HepG2 (cell line): ENCODE results near the gene EEA1. TPM values are rescaled to one million over a fixed set of nuclear protein-coding genes. Genes with fewer than 3 reads are reported as not detected.

ENCODE experiments used
- BATF2 ChIP-seq: sonication (generic); formaldehyde crosslinking; IDR thresholded peaks from 2 replicates; pipeline ENCODE4 v1.8.0; 2022; ENCODE audit warnings: mild to moderate bottlenecking, missing genetic modification reagents, moderate library complexity
- BCL3 ChIP-seq: sonication (generic); formaldehyde crosslinking; IDR thresholded peaks from 2 replicates; pipeline ENCODE4 v1.5.1; 2020; ENCODE audit warnings: mild to moderate bottlenecking, missing genetic modification reagents, moderate library complexity
- ETS1 ChIP-seq: sonication (generic); formaldehyde crosslinking; IDR thresholded peaks from 2 replicates; pipeline ENCODE4 v1.4.0; 2020; ENCODE audit warnings: missing genetic modification reagents
- FLYWCH1 ChIP-seq: sonication (generic); formaldehyde crosslinking; IDR thresholded peaks from 2 replicates; pipeline ENCODE4 v1.8.1; 2023; ENCODE audit warnings: mild to moderate bottlenecking, missing genetic modification reagents
- HMGXB3 ChIP-seq: sonication (generic); formaldehyde crosslinking; IDR thresholded peaks from 2 replicates; pipeline ENCODE4 v1.4.0; 2020; ENCODE audit warnings: missing genetic modification reagents, borderline replicate concordance
- JDP2 ChIP-seq: sonication (generic); formaldehyde crosslinking; IDR thresholded peaks from 2 replicates; pipeline ENCODE4 v1.8.1; 2022; ENCODE audit warnings: missing genetic modification reagents, borderline replicate concordance
- KLF11 ChIP-seq: IDR thresholded peaks from 2 replicates; pipeline ENCODE4 v1.6.1; 2016; ENCODE audit warnings: missing compliant biosample characterization
- MEIS2 ChIP-seq: sonication (generic); formaldehyde crosslinking; IDR thresholded peaks from 2 replicates; pipeline ENCODE4 v1.9.0; 2021; ENCODE audit warnings: mild to moderate bottlenecking, missing genetic modification reagents
- SMYD3 ChIP-seq: sonication (generic); formaldehyde crosslinking; IDR thresholded peaks from 2 replicates; pipeline ENCODE4 v1.8.1; 2023; ENCODE audit warnings: mild to moderate bottlenecking, missing genetic modification reagents
- TFAP4 ChIP-seq: sonication (generic); IDR thresholded peaks from 2 replicates; pipeline ENCODE4 v1.6.1; 2016; ENCODE audit warnings: low read depth, borderline replicate concordance
- TGIF2 ChIP-seq: IDR thresholded peaks from 2 replicates; pipeline ENCODE4 v1.6.1; 2016; ENCODE audit warnings: control low read depth, missing compliant biosample characterization
- YEATS4 ChIP-seq: sonication (generic); formaldehyde crosslinking; IDR thresholded peaks from 2 replicates; pipeline ENCODE4 v1.4.0; 2020; ENCODE audit warnings: missing genetic modification reagents, borderline replicate concordance
- ZBTB4 ChIP-seq: sonication (generic); formaldehyde crosslinking; IDR thresholded peaks from 2 replicates; pipeline ENCODE4 v1.4.0; 2020; ENCODE audit warnings: missing genetic modification reagents, mild to moderate bottlenecking, borderline replicate concordance
- ZBTB42 ChIP-seq: sonication (generic); formaldehyde crosslinking; IDR thresholded peaks from 2 replicates; pipeline ENCODE4 v1.5.0; 2020; ENCODE audit warnings: mild to moderate bottlenecking, missing genetic modification reagents
- ZFP36 ChIP-seq: fragments of 150-350 bp; IDR thresholded peaks from 2 replicates; pipeline ENCODE4 v1.6.1; 2018; ENCODE audit warnings: borderline replicate concordance, low read length, low read depth; ENCODE audit not compliant: partially characterized antibody
- ZNF7 ChIP-seq: IDR thresholded peaks from 2 replicates; pipeline ENCODE4 v1.6.1; 2016; ENCODE audit warnings: missing biosample characterization, missing genetic modification reagents
- ZNF703 ChIP-seq: sonication (generic); formaldehyde crosslinking; IDR thresholded peaks from 2 replicates; pipeline ENCODE4 v1.5.1; 2020; ENCODE audit warnings: missing genetic modification reagents, mild to moderate bottlenecking, moderate library complexity, borderline replicate concordance
- ZNF777 ChIP-seq: sonication (generic); formaldehyde crosslinking; IDR thresholded peaks from 2 replicates; pipeline ENCODE4 v1.4.0; 2020; ENCODE audit warnings: missing genetic modification reagents
- polyA plus RNA-seq, 8 experiments: library from polyadenylated mRNA; depleted of rRNA in 3 of 8; stranded (reverse) in 7 of 8; unstranded in 1 of 8; fragments of >200 nt; fragmentation: Illumina TruSeq in 4 of 8; extraction: Trizol in 4 of 8; gene quantifications; 2 replicates each; pipeline versions ENCODE4 v1.2.1 to v1.2.3, GENCODE V29; 2011 to 2016; ENCODE audit warnings: low read depth in 4 of 8, missing spikeins in 1 of 8, mixed read lengths in 1 of 8; ENCODE audit not compliant: insufficient read depth in 1 of 8
- total RNA-seq, 5 experiments: library from RNA; depleted of rRNA; stranded (reverse); fragments of >200 nt; fragmentation: Illumina TruSeq; extraction: Trizol; gene quantifications; 2 replicates each; pipeline ENCODE4 v1.2.3, GENCODE V29; 2016; ENCODE audit warnings: low read depth in 1 of 5

EEA1 gene
- total and polyA plus RNA-seq, 2 of the 13 experiments (the other 11 are each of a cell fraction or from before 2014, with no cell fraction given): 5.0 to 19.3 TPM

- no peak for TF ChIP-seq ZBTB4 (CRISPR knock-in tag)
- peak; percentile 89 for TF ChIP-seq MEIS2 (CRISPR knock-in tag)
- TF ChIP-seq ZFP36: no peak
- TF ChIP-seq ZNF703 (CRISPR knock-in tag): no peak
- no peak for TF ChIP-seq BATF2 (CRISPR knock-in tag)
- TF ChIP-seq JDP2: no peak
- no peak for TF ChIP-seq ETS1 (CRISPR knock-in tag)
- TF ChIP-seq TGIF2 (CRISPR knock-in tag): no peak; the same call in 1 of the 2 replicates
- no peak for TF ChIP-seq ZBTB42 (CRISPR knock-in tag)
- no peak for TF ChIP-seq KLF11 (CRISPR knock-in tag)
- no peak; the same call in 1 of the 2 replicates for TF ChIP-seq YEATS4 (CRISPR knock-in tag)
- TF ChIP-seq BCL3: no peak
- TF ChIP-seq HMGXB3 (CRISPR knock-in tag): no peak
- TF ChIP-seq SMYD3: peak; percentile 69; the same call in 1 of the 2 replicates
- no peak for TF ChIP-seq TFAP4
- TF ChIP-seq FLYWCH1: no peak
- TF ChIP-seq ZNF777 (CRISPR knock-in tag): no peak
- TF ChIP-seq ZNF7: no peak
Observed at GRCh38 chr12:92945659-92946220, 16.6 kb upstream of the EEA1 start (continued).
